HUES6 (cell line): ENCODE data around the gene FTSJ1.

Experiments
- H3K27ac ChIP-seq: 2 replicates; pipeline ENCODE4 v1.7.0; 2013; ENCODE audit warnings: low read depth, mild to moderate bottlenecking, low read length, inconsistent platforms
- H3K27me3 ChIP-seq: 2 replicates; pipeline ENCODE4 v1.6.1; 2013; ENCODE audit warnings: low read length; ENCODE audit not compliant: control insufficient read depth, insufficient read depth
- H3K36me3 ChIP-seq: 2 replicates; pipeline ENCODE4 v1.6.1; 2013; ENCODE audit warnings: low read length; ENCODE audit not compliant: control insufficient read depth, insufficient read depth
- H3K4me1 ChIP-seq: 2 replicates; pipeline ENCODE4 v1.6.1; 2013; ENCODE audit warnings: low read length; ENCODE audit not compliant: control insufficient read depth, insufficient read depth
- H3K4me3 ChIP-seq: 2 replicates; pipeline ENCODE4 v1.5.1; 2013; ENCODE audit warnings: low read depth, low read length
- H3K9ac ChIP-seq: one replicate; pipeline ENCODE4 v1.6.1; 2013; ENCODE audit warnings: mild to moderate bottlenecking, low read length
- H3K9me3 ChIP-seq: 2 replicates; pipeline ENCODE4 v1.6.1; 2013; ENCODE audit warnings: low read depth, low read length; ENCODE audit not compliant: control insufficient read depth, insufficient read depth

FTSJ1 gene

DNA sequence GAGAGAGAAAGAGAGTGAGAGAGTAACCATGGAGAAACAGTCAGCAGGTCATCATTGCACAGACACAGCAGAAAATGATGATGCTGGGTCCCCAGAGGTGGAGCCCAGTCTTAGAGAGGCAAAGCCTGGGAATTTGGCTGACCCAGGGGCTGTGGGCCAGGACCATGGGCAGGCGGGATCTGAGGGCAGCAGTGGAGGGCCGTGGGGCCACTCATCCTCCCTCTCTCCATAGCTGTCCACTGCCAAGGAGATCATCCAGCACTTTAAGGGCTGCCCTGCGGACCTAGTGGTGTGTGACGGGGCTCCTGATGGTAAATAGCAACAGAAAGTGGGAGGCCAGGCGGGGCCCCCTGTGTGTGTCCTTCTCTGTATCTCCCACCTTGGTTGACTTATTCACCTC, 2.8 kb downstream of the FTSJ1 start:
- H3K27ac ChIP-seq: no peak overlapping the region
- H3K4me3 ChIP-seq: no peak overlapping the region
- H3K36me3 ChIP-seq: peaks cover 42% of the 10 kb centered on the region
- H3K27me3 ChIP-seq: no peaks in the 10 kb centered on the region
- peaks cover 18% of the 10 kb centered on the region; the same call in 1 of the 2 replicates for H3K9me3 ChIP-seq
- H3K4me1 ChIP-seq: peaks cover 4% of the 10 kb centered on the region
- H3K9ac ChIP-seq: no peak overlapping the region

DNA sequence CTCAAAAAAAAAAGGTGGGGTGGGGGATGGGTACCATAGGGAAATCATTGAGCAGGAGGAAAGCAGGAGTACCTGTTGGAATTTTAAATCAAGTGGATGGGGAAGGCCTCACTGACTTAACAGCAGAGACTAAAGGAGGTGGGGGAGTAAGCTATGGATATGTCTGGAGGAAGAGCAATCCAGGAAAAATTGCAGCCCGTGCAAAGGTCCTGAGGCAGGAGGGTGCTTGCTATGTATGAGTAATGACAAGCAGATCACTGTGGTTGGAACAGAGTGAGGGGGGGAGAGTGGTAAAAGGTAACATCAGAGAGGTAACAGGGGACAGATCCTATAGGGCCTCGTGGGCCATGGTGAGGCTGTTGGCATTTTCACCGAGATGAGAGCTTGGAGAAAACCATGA, 4.1 kb downstream of the FTSJ1 start:
- H3K36me3 ChIP-seq: peaks cover 50% of the 10 kb centered on the region

GRCh38 chrX:48480583-48480982, 4.6 kb downstream of the FTSJ1 start:
- H3K27ac ChIP-seq: no peak overlapping the region
- H3K4me3 ChIP-seq: no peak overlapping the region
- H3K9me3 ChIP-seq: peaks cover 21% of the 10 kb centered on the region; the same call in 1 of the 2 replicates
- no peaks in the 10 kb centered on the region for H3K27me3 ChIP-seq
- H3K9ac ChIP-seq: no peak overlapping the region
- H3K36me3 ChIP-seq: peaks cover 54% of the 10 kb centered on the region
- H3K4me1 ChIP-seq: no peaks in the 10 kb centered on the region

More for the DNA sequence above, 4.1 kb downstream of the FTSJ1 start:
- Histone ChIP-seq H3K27ac (no peak overlapping the region), H3K9me3 (peaks cover 18% of the 10 kb centered on the region; the same call in 1 of the 2 replicates), H3K4me1 (no peaks in the 10 kb centered on the region), H3K4me3 (no peak overlapping the region), H3K27me3 (no peaks in the 10 kb centered on the region), H3K9ac (no peak overlapping the region)

GRCh38 chrX:48482526-48482925, 6.5 kb downstream of the FTSJ1 start:
- Histone ChIP-seq H3K27me3 (no peaks in the 10 kb centered on the region), H3K9ac (no peak overlapping the region), H3K27ac (no peak overlapping the region), H3K4me1 (no peaks in the 10 kb centered on the region), H3K4me3 (no peak overlapping the region), H3K36me3 (peaks cover 65% of the 10 kb centered on the region), H3K9me3 (peaks cover 27% of the 10 kb centered on the region; the same call in 1 of the 2 replicates)

DNA sequence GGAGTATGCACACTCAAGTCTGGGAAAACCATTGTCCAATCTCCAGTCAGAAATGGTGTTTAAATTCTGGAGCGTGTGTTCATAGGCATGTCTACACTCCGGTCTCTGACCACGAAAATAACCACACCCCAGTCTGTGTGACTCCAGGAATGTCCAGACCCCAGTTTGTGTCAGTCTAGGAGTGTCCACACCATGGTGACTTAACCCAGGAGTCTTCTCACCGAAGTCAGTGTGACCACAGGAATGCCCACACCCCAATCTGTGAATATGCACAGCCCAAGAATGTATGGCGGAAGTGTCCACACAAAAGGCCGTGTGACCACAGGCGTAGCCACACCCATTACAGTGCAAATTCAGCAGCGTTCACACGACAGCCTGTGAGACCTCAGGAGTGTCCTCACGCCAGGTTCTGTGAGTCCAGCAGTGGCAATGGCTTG, 11.4 kb downstream of the FTSJ1 start:
- Histone ChIP-seq H3K9ac (no peak overlapping the region), H3K4me3 (no peak overlapping the region), H3K4me1 (no peaks in the 10 kb centered on the region), H3K27ac (no peak overlapping the region), H3K36me3 (peaks cover 38% of the 10 kb centered on the region), H3K9me3 (peaks cover 37% of the 10 kb centered on the region; the same call in 1 of the 2 replicates), H3K27me3 (no peaks in the 10 kb centered on the region)

DNA sequence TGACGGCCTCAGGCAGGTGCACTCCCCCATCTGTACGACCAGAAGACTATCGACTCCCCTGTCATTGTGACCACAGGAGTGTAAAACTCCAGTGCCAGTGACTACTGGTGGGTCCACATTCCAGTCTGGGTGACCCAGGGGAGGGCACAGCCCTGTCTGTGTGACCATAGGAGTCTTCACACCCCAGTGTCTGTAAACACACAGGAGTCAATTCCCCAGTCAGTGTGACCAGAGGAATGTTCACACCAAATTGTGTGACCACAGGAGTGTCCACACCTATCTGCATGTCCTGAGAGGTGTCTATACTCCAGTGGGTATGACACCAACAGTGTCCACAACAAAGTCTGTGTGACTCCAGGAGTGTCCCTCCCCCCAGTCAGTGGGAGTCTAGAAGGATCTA, 12.0 kb downstream of the FTSJ1 start:
- peaks cover 32% of the 10 kb centered on the region for H3K36me3 ChIP-seq
- H3K4me1 ChIP-seq: no peaks in the 10 kb centered on the region
- H3K9ac ChIP-seq: no peak overlapping the region
- no peak overlapping the region for H3K4me3 ChIP-seq
- no peak overlapping the region for H3K27ac ChIP-seq
- no peaks in the 10 kb centered on the region for H3K27me3 ChIP-seq
- H3K9me3 ChIP-seq: peaks cover 36% of the 10 kb centered on the region; the same call in 1 of the 2 replicates

GRCh38 chrX:48489296-48489695, 13.3 kb downstream of the FTSJ1 start:
- H3K27ac ChIP-seq: no peak overlapping the region
- H3K27me3 ChIP-seq: no peaks in the 10 kb centered on the region
- H3K9me3 ChIP-seq: peaks cover 39% of the 10 kb centered on the region; the same call in 1 of the 2 replicates
- peaks cover 20% of the 10 kb centered on the region for H3K36me3 ChIP-seq
- H3K4me1 ChIP-seq: no peaks in the 10 kb centered on the region
- no peak overlapping the region for H3K9ac ChIP-seq
- no peak overlapping the region for H3K4me3 ChIP-seq

DNA sequence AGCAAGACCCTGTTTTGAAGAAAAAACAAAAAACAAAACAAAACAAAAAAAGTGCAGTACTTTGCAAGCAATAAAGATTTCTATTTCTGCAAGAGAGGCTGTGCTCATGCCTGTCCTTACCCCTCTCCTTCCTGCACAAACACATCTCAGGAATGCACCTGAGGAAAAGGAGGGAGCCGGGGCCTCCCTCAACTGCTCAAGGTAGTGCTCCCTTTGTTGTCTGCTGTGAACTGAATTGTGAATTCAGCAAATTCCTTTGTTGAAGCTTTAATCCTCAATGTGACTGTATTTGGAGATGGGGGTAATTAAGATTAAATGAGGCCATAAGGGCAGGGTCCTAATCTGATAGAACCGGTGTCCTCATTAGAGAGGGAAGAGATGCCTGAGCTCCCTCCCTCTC, 13.9 kb downstream of the FTSJ1 start:
- Histone ChIP-seq H3K36me3 (peaks cover 17% of the 10 kb centered on the region; the same call in 1 of the 2 replicates), H3K4me1 (no peaks in the 10 kb centered on the region), H3K4me3 (no peak overlapping the region), H3K9ac (no peak overlapping the region), H3K9me3 (peaks cover 39% of the 10 kb centered on the region; the same call in 1 of the 2 replicates), H3K27ac (no peak overlapping the region), H3K27me3 (no peaks in the 10 kb centered on the region)

DNA sequence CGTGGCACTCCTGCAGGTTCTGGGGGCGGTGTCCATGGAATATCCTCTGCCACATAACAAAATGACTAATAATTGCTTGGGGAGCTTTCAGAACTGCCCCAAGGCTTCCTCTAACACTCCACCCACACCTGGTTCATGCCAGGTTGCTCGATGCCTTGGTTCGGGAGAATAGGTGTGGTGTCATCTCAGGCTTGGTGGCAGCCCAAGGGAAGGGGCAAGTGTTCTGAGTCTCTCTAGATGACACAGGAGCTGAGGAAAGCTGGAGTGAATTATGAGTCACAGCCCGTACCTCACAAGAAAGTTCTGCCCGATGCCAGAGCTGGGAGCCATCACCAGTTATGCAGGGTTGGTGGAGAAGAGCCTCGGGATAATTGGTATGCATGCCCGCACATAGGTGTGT, 14.7 kb downstream of the FTSJ1 start:
- no peak overlapping the region for H3K4me3 ChIP-seq
- H3K9me3 ChIP-seq: peaks cover 38% of the 10 kb centered on the region; the same call in 1 of the 2 replicates
- no peaks in the 10 kb centered on the region for H3K27me3 ChIP-seq
- H3K27ac ChIP-seq: no peak overlapping the region
- peaks cover 11% of the 10 kb centered on the region; the same call in 1 of the 2 replicates for H3K36me3 ChIP-seq
- no peak overlapping the region for H3K9ac ChIP-seq
- H3K4me1 ChIP-seq: no peaks in the 10 kb centered on the region

DNA sequence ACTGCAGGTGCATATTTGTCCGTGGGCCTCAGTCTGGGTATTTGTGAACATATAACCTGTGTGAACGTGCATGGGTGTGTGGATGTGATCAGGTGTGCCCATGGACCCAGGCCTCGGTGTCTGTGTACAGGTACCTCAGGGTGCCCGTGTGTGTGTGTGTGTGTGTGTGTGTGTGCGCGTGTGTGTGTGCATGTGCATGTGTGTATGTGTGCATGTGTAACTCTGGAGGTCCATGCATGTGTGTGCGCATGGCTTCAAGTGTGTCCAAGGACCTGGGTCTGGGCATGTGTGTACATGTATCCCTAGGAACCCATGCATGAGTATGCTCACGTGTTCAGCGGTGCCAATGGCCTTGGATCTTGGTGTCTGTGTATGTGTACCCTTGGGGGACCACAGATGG, 15.8 kb downstream of the FTSJ1 start:
- Histone ChIP-seq H3K4me1 (no peaks in the 10 kb centered on the region), H3K36me3 (peaks cover 7% of the 10 kb centered on the region; the same call in 1 of the 2 replicates), H3K27me3 (no peaks in the 10 kb centered on the region), H3K9ac (no peak overlapping the region), H3K27ac (no peak overlapping the region), H3K4me3 (no peak overlapping the region), H3K9me3 (peaks cover 38% of the 10 kb centered on the region; the same call in 1 of the 2 replicates)

DNA sequence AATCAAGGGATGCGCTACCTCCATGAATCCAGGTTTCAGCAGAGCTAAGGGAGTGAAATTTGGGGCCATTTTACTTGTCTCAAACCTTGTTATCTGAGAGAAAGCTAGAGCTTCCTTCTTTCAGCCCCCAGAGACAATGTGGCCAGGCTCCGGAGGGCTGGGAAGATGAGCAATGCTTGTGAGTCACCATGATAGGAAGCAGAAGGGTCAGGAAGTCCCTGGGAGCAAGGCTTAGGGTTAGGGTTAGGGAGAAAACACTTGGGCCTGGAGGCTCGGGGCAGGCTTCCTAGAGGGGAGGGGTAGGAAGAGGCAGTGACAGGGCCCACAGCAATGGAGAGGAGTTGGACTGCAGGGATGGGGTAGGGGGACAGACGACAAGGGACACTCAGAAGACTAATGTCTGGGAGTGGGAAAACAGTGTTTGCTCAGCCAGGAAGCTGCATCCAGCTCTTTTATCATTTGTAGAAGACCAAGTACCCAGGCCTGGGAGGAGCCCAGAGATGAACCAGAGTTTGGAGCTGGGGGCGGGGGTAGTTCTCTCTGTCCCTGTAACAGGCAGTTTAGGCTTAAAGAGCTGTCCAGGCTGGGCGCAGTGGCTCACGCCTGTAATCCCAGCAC, 16.4 kb downstream of the FTSJ1 start:
- no peaks in the 10 kb centered on the region for H3K27me3 ChIP-seq
- no peaks in the 10 kb centered on the region for H3K4me1 ChIP-seq
- H3K36me3 ChIP-seq: peaks cover 2% of the 10 kb centered on the region; the same call in 1 of the 2 replicates
- H3K9ac ChIP-seq: no peak overlapping the region
- peaks cover 34% of the 10 kb centered on the region; the same call in 1 of the 2 replicates for H3K9me3 ChIP-seq
- H3K4me3 ChIP-seq: no peak overlapping the region
- no peak overlapping the region for H3K27ac ChIP-seq
